H1 (cell line): ENCODE measurements around the gene ARHGAP21.

Source experiments
- CTCF ChIP-seq, 3 experiments: IDR thresholded peaks; 1 replicate in 2 of 3; 2 replicates in 1 of 3; pipeline versions ENCODE4 v1.5.1 to v1.6.1; 2011; ENCODE audit warnings: low read length in 3 of 3, mild to moderate bottlenecking in 3 of 3, inconsistent platforms in 2 of 3, low read depth in 1 of 3, moderate library complexity in 1 of 3; ENCODE audit not compliant: insufficient read depth in 1 of 3; ENCODE audit errors: control extremely low read depth in 1 of 3
- EP300 ChIP-seq, 2 experiments: IDR thresholded peaks; 1 replicate in 1 of 2; 2 replicates in 1 of 2; pipeline ENCODE4 v1.6.1; 2011 to 2012; ENCODE audit warnings: low read depth in 2 of 2, low read length in 2 of 2, mild to moderate bottlenecking in 2 of 2, borderline replicate concordance in 1 of 2, inconsistent platforms in 1 of 2, moderate library complexity in 1 of 2
- EZH2 ChIP-seq: fragments of 200-600 bp; sonication (generic); IDR thresholded peaks from 2 replicates; pipeline ENCODE4 v1.7.1; 2012; ENCODE audit warnings: low read depth, mild to moderate bottlenecking, moderate library complexity, low read length, inconsistent platforms; ENCODE audit not compliant: severe bottlenecking
- GABPA ChIP-seq: IDR thresholded peaks from 2 replicates; pipeline ENCODE4 v1.6.1; 2011; ENCODE audit warnings: mild to moderate bottlenecking, low read length, moderate library complexity, borderline replicate concordance; ENCODE audit not compliant: insufficient read depth
- POLR2A ChIP-seq, 2 experiments: IDR thresholded peaks; 1 replicate in 1 of 2; 2 replicates in 1 of 2; pipeline ENCODE4 v1.6.1; 2011; ENCODE audit warnings: low read depth in 2 of 2, low read length in 2 of 2, mild to moderate bottlenecking in 2 of 2; ENCODE audit errors: control extremely low read depth in 1 of 2
- SIN3A ChIP-seq, 2 experiments: IDR thresholded peaks in 1 of 2; conservative IDR thresholded peaks in 1 of 2; 2 replicates each; pipeline ENCODE4 v1.6.1; 2011 to 2012; ENCODE audit warnings: low read length in 2 of 2, improper control_type of control experiment in 1 of 2, low read depth in 1 of 2, mild to moderate bottlenecking in 1 of 2
- SP1 ChIP-seq: IDR thresholded peaks from 2 replicates; pipeline ENCODE4 v1.6.1; 2011; ENCODE audit warnings: low read depth, low read length
- TBP ChIP-seq: IDR thresholded peaks from 2 replicates; pipeline ENCODE4 v1.6.1; 2011; ENCODE audit warnings: low read depth, low read length, improper control_type of control experiment
- TEAD4 ChIP-seq: IDR thresholded peaks from 2 replicates; pipeline ENCODE4 v1.6.1; 2012; ENCODE audit warnings: low read depth, low read length, inconsistent platforms, mixed read lengths

GRCh38 chr10:24744946-24745345 is 21.3 kb upstream of the ARHGAP21 start:
- TF ChIP-seq SP1 (no peak), CTCF (IDR thresholded peaks at IDR 0.05; ENCODE audit: control extremely low read depth in 1 of 3, insufficient read depth in 1 of 3, low read depth in 1 of 3, low read length in 3 of 3) (no peak), EP300 (IDR thresholded peaks at IDR 0.05; ENCODE audit: borderline replicate concordance in 1 of 2, low read depth in 2 of 2, low read length in 2 of 2) (no peak), EZH2 (no peak), POLR2A (IDR thresholded peaks at IDR 0.05; ENCODE audit: control extremely low read depth in 1 of 2, low read depth in 2 of 2, low read length in 2 of 2) (no peak), SIN3A (conservative IDR thresholded peaks at IDR 0.05 in 1 of 2, IDR thresholded peaks at IDR 0.05 in 1 of 2; ENCODE audit: low read depth in 1 of 2, low read length in 2 of 2) (no peak), TBP (no peak), GABPA (no peak), TEAD4 (no peak)
